Measurements from ENCODE around the gene FANCC. TPM values are rescaled to one million over a fixed set of nuclear protein-coding genes. Genes with fewer than 3 reads are reported as not detected.

FANCC gene
- total RNA-seq, 1 experiment from 2014 or later: 14.5 TPM

- intact Hi-C loops (cut with micrococcal nuclease; ENCODE audit: unreplicated experiment): no loop called here
- no TSS peak for BruUV-seq (replicated peaks)
- no peak for TF ChIP-seq CTCF (IDR thresholded peaks at IDR 0.05; ENCODE audit: unreplicated experiment)
- Mint-ChIP-seq H3K27ac (ENCODE audit: unreplicated experiment) (peak overlapping the region; percentile 68), H3K4me3 (ENCODE audit: low read depth, unreplicated experiment) (no peak overlapping the region), H3K36me3 (ENCODE audit: insufficient read depth, unreplicated experiment) (peaks cover 77% of the 10 kb centered on the region), H3K27me3 (ENCODE audit: unreplicated experiment) (no peaks in the 10 kb centered on the region), H3K9me3 (ENCODE audit: low read depth, unreplicated experiment) (no peaks in the 10 kb centered on the region), H3K4me1 (ENCODE audit: low read depth, unreplicated experiment) (peaks cover 56% of the 10 kb centered on the region)
- DNase-seq: no peak
- CTCF ChIA-PET: no interaction called here
These were observed 255.5 kb downstream of the FANCC start for GRCh38 chr9:95061916-95062595.

GRCh38 chr9:95060916-95061315, 256.6 kb downstream of the FANCC start:
- Mint-ChIP-seq H3K4me1 (ENCODE audit: low read depth, unreplicated experiment) (peaks cover 63% of the 10 kb centered on the region), H3K27ac (ENCODE audit: unreplicated experiment) (no peak overlapping the region), H3K9me3 (ENCODE audit: low read depth, unreplicated experiment) (no peaks in the 10 kb centered on the region), H3K36me3 (ENCODE audit: insufficient read depth, unreplicated experiment) (peaks cover 81% of the 10 kb centered on the region), H3K4me3 (ENCODE audit: low read depth, unreplicated experiment) (peak overlapping the region; percentile 19), H3K27me3 (ENCODE audit: unreplicated experiment) (no peaks in the 10 kb centered on the region)
- no TSS peak for BruUV-seq (replicated peaks)
- no peak for DNase-seq
- intact Hi-C loops (cut with micrococcal nuclease; ENCODE audit: unreplicated experiment): no loop called here
- no peak for TF ChIP-seq CTCF (IDR thresholded peaks at IDR 0.05; ENCODE audit: unreplicated experiment)
- CTCF ChIA-PET: no interaction called here

GRCh38 chr9:95060234-95060633, 257.3 kb downstream of the FANCC start:
- no peaks in the 10 kb centered on the region for H3K9me3 Mint-ChIP-seq (ENCODE audit: low read depth, unreplicated experiment)
- H3K4me3 Mint-ChIP-seq (ENCODE audit: low read depth, unreplicated experiment): peak overlapping the region; percentile 34
- peaks cover 70% of the 10 kb centered on the region for H3K4me1 Mint-ChIP-seq (ENCODE audit: low read depth, unreplicated experiment)
- H3K27me3 Mint-ChIP-seq (ENCODE audit: unreplicated experiment): no peaks in the 10 kb centered on the region
- BruUV-seq (replicated peaks): no TSS peak
- DNase-seq: no peak
- peak overlapping the region; percentile 56 for H3K27ac Mint-ChIP-seq (ENCODE audit: unreplicated experiment)
- no peak for TF ChIP-seq CTCF (IDR thresholded peaks at IDR 0.05; ENCODE audit: unreplicated experiment)
- CTCF ChIA-PET: no interaction called here
- H3K36me3 Mint-ChIP-seq (ENCODE audit: insufficient read depth, unreplicated experiment): peaks cover 78% of the 10 kb centered on the region
- intact Hi-C loops (cut with micrococcal nuclease; ENCODE audit: unreplicated experiment): no loop called here

GRCh38 chr9:95058795-95059386, 258.6 kb downstream of the FANCC start:
- Mint-ChIP-seq H3K27ac (ENCODE audit: unreplicated experiment) (peak overlapping the region; percentile 31), H3K4me3 (ENCODE audit: low read depth, unreplicated experiment) (peak overlapping the region; percentile 58), H3K27me3 (ENCODE audit: unreplicated experiment) (no peaks in the 10 kb centered on the region), H3K36me3 (ENCODE audit: insufficient read depth, unreplicated experiment) (peaks cover 77% of the 10 kb centered on the region), H3K9me3 (ENCODE audit: low read depth, unreplicated experiment) (no peaks in the 10 kb centered on the region), H3K4me1 (ENCODE audit: low read depth, unreplicated experiment) (peaks cover 71% of the 10 kb centered on the region)
- no TSS peak for BruUV-seq (replicated peaks)
- CTCF ChIA-PET: no interaction called here
- no peak for TF ChIP-seq CTCF (IDR thresholded peaks at IDR 0.05; ENCODE audit: unreplicated experiment)
- no peak for DNase-seq
- intact Hi-C loops (cut with micrococcal nuclease; ENCODE audit: unreplicated experiment): no loop called here
